GM15510 (cell line): ENCODE results near the gene RIC8B.

Experiments
- POLR2A ChIP-seq: IDR thresholded peaks from 3 replicates; pipeline ENCODE4 v1.6.1; 2011; ENCODE audit warnings: borderline replicate concordance; ENCODE audit not compliant: insufficient read length; ENCODE audit errors: extremely low read depth

Gene RIC8B

DNA sequence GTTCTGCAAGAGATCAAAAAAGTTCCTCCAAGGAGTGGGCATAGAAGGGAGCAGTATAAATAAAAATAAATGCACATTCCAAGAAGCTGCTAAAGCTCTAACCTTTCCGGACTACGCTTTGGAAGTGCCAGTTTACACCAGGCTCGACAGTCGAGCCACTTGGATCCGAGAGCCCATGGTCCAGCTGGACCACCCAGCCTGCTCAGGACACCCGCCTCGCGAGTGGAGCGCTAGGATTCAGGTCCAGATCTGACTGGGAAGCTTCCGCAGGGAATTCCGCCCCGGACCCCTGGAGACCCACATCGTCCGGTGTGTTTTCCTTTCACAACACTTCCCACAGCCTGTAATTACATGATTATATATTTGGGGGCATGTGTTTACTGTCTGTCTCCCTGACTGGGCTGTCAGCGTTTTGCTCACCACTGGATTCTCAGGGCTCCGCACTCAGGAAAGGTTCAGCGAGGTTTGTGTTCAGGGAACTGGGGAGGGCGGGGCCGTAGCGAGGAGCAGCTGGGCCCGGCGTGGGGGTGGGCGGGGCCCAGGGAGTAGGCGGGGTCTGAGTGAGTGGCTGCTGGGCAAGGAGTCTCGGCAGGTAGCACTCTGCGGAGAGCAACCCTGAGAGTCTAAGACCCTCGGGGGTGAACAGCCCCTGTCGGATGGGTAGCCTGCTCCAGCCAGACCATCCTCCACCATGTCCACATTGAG is 128.9 kb downstream of the RIC8B start:
- no peak for TF ChIP-seq POLR2A

DNA sequence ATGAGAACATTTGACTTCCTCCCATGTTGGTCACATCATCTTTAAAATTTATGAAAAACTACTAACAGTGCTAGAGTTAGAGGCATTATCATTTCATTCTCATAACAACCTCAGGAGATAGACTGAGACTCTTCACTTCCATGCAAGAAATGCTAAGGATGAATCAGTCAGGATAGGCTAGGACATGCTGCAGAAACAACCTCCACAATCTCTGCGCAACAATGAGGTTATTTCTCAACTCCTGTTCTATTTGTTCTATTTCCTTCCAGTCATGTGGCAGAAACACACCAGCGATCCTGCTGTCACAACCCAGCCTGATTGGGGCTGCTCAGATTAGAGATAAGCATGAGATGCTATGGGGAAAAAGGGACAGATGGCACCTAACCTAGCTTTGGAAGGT is 132.2 kb downstream of the RIC8B start:
- TF ChIP-seq POLR2A = no peak

DNA sequence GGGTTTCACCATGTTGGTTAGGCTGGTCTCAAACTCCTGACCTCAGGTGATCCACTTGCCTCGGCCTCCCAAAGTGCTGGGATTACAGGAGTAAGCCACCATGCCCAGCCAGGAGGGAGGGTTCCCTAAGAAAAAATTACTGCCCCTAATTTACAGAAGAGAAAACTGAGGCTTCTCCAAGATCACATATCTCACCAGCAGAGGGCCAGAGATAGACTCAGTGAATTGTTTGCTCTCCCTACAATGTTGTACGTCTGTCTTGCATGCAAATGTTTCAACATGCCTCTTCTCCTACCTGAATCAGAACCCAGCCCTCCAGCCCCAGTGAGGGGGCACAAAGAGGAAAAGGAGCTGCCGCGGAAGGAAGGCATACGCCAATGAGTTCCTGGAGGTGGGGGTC is 132.9 kb downstream of the RIC8B start:
- no peak for TF ChIP-seq POLR2A

GRCh38 chr12:106907846-106908245 is 133.4 kb downstream of the RIC8B start:
- no peak for TF ChIP-seq POLR2A

DNA sequence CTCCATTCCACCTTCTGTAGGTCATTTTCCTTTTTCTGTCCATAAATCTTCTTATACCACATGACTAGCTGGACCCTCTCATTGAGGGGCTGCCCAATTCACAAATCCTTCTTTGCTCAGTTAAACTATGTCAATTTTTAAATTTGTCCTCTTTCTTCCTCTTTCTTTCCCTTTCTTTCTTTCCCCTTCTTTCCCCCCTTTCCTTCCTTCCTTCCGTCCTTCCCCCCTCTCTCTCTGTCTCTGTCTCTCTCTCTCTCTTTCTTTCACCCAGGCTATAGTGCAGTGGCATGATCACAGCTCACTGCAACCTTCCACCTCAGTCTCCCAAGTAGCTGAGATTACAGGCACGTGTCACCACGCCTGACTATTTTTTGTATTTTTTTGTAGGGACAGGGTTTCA is 134.1 kb downstream of the RIC8B start:
- no peak for TF ChIP-seq POLR2A

- TF ChIP-seq POLR2A = no peak
These were observed 135.7 kb downstream of the RIC8B start for GRCh38 chr12:106910202-106910601.

GRCh38 chr12:106911581-106911980 is 137.1 kb downstream of the RIC8B start:
- TF ChIP-seq POLR2A = no peak

GRCh38 chr12:106913456-106913855 is 139.0 kb downstream of the RIC8B start:
- no peak for TF ChIP-seq POLR2A

GRCh38 chr12:106914796-106915634 is 140.5 kb downstream of the RIC8B start:
- TF ChIP-seq POLR2A = no peak

- TF ChIP-seq POLR2A = no peak
These were observed 141.1 kb downstream of the RIC8B start for GRCh38 chr12:106915635-106916026.

DNA sequence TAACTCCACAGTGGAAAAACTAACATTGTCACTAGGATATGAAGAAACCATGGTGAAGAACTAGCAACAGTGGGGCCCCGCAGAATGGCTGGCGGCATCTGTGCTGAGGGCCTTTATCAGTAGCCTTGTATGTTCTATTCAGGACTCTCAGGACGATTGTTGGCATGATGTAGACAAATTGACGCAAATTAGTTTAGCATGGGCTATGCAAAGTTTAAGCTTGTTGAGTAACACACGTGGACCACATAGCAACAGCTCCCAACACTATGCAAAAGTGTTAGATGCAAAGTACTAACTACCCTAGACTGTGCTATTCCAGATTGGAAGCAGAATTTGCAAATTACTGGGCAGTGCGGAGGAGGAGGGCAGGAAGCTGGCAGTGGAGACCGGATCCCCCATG is 143.0 kb downstream of the RIC8B start:
- TF ChIP-seq POLR2A = no peak

DNA sequence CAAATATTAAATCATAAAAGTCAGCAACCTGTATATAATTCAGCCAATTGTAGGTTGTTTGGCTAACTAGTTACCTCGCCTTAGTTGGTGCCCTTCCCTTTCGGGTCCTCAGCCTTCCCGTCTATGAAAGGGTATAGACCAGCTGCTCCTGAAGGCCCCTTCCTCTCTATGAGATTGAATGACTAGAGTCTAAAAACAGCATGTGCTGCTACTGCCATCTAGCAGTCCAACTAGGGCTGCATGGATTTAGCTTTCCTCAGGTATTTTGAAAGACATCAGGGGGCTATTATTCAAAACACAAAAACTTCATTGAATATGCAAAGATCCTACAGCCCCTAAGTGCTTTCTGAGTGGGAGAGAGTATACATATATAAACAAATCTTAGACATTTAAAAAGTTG is 144.3 kb downstream of the RIC8B start:
- no peak for TF ChIP-seq POLR2A

DNA sequence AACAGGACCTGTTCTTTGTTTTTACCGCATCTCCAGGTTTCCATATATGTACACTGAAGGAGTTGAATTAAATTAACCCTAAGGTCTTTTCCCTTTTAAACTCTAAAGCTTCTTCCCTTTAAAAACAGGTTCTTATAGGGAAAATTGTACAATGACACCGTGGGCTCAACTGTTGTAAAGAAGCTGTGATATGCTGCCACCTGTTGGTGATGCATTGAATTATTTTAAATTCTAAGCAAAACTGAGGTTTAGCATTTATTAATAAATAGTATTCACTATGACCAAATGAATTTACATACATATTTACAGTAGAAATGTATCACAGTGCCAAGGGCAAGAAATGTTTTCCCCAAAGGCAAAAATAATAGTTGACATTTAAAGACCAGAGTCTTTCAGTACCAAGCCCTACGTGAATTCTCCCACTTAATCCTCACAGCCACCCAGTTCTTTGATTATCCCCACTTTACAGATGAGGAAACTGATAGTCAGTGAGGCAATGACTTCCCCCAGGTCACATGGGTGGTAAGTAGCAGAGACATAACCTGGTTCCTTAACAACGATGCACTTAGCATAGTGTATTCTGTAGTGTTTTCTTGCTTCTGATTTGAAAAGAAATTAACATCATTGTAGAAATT is 145.5 kb downstream of the RIC8B start:
- TF ChIP-seq POLR2A = no peak

DNA sequence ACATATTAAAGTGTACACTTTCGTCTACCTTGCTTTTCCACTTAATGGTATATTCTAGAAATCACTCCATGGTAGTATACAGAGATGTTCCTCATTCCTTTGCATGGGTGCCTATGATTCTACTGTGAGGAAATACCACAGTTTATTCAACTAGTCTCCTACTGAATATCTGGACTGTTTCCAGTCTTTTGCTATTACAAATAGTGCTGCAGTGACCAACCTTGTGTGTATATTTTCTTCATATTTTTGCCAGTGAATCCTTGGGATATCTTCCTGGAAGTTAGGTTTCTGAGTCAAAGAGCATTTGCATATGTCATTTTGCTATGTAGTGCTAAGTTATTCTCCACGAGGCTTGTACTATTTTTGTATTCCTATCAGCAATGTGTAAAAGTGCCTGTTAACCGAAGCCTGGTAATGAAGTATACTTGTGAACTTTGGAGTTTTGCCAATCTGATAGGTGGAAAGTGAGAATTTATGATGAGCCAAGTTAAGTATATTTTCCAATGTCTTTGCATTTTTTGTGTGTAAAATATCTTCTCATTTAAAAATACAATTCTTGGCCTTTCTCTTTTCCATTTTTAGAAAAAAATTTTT is 149.9 kb downstream of the RIC8B start:
- no peak for TF ChIP-seq POLR2A

GRCh38 chr12:106926657-106927056 is 152.2 kb downstream of the RIC8B start:
- TF ChIP-seq POLR2A = no peak
